Cardiac septum (tissue), 1 donor: ENCODE measurements around the gene FDX1. TPM values are rescaled to one million over a fixed set of nuclear protein-coding genes. Genes with fewer than 3 reads are reported as not detected.

Experiments used
- DNase-seq: peaks from one replicate; pipeline ENCODE4 v3.0.0-alpha.2; 2020; ENCODE audit warnings: low spot score
- intact Hi-C: fragments of 100-400 bp; cut with DNase I; formaldehyde crosslinking; loops from one replicate; pipeline ENCODE4 v1.14.0; 2022
- total RNA-seq: library from RNA; stranded (reverse); fragmentation: NEBNext Ultra II Directional; extraction: Animal tissue kit (Norgen Biotek cat#: 25700); gene quantifications from one replicate; pipeline ENCODE4 v1.2.1, GENCODE V29; 2021
- donor health status: DM: no; HTN: no; CAD: no.

Gene FDX1
- total RNA-seq, 1 donor from 2014 or later = 21.7 TPM

GRCh38 chr11:110453684-110454354, 24.1 kb downstream of the FDX1 start:
- DNase-seq = no peak
- intact Hi-C loops = no loop called here

- DNase-seq = no peak
- intact Hi-C loops = no loop called here
Observed at GRCh38 chr11:110454609-110455008, 24.9 kb downstream of the FDX1 start.

- intact Hi-C loops = no loop called here
- no peak for DNase-seq
Observed at GRCh38 chr11:110455718-110456117, 26.0 kb downstream of the FDX1 start.

DNA sequence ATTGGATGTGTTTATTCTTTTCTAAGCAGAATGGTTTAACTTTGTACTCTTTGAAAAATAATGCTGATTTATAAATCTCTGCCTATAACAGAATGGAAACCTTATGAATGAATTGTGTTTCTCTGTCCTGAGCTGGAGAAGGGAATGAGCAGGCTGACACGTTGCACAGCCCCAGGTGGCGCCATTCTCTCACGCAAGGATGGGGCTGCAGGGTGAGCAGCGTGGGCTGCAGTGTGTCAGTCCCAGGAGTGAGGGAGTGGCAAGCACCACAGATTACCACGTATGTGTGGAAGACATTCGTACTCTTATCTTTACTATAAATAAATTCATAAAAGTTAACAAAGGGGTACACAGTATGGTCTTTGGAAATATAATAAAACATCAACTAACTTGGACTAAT, 33.4 kb downstream of the FDX1 start:
- no peak for DNase-seq
- intact Hi-C loops = loop anchor here (10.0 kb wide), 1 partner anchor 772 kb away; no protein-coding TSS in a partner anchor

GRCh38 chr11:110465231-110465630, 35.5 kb downstream of the FDX1 start:
- intact Hi-C loops = loop anchor here (10.0 kb wide), 1 partner anchor 770 kb away; no protein-coding TSS in a partner anchor

GRCh38 chr11:110467556-110467955, 37.8 kb downstream of the FDX1 start:
- intact Hi-C loops = loop anchor here (10.0 kb wide), 1 partner anchor 767 kb away; no protein-coding TSS in a partner anchor
- no peak for DNase-seq

More at GRCh38 chr11:110465231-110465630, 35.5 kb downstream of the FDX1 start:
- no peak for DNase-seq

DNA sequence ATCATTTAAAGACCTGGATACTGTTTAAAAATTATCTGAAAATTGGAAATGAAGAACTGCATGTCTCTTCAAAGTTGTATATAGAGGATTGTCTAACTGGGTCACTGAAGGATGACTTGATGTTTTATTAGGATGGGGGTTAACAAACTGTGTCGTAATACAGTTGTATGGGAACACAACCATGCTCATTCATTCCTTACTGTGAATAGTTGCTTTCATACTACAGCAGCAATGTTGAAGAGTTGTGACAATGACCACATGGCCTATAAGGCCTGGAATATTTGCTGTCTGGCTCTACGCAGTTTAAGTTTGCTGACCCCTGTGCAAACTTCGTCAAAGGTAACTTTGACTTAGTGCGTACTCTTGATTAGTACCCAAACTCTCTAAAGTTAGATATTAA, 38.4 kb downstream of the FDX1 start:
- intact Hi-C loops = loop anchor here (10.0 kb wide), 1 partner anchor 767 kb away; no protein-coding TSS in a partner anchor
- no peak for DNase-seq

DNA sequence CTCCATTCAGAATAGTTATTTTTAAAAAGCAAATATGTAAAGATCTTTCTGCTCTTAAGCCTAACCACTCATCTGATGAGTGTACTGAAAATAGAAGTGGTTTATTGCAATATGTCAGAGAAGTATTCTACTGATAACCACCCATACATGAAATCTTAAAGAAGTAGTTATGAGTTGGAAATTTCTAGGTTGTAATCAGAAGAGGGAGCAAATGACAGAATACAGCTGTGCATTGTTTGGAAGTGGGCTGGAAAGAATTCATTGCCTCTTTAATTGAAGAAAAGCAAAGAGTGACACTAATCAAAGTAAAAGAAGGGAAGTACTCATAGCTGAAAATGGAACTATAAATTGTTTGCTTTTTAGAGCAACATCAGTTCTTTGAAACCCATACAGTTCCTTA, 39.4 kb downstream of the FDX1 start:
- no peak for DNase-seq
- intact Hi-C loops = loop anchor here (10.0 kb wide), 1 partner anchor 766 kb away; no protein-coding TSS in a partner anchor

GRCh38 chr11:110470716-110471115, 41.0 kb downstream of the FDX1 start:
- intact Hi-C loops = no loop called here
- no peak for DNase-seq

GRCh38 chr11:110471371-110471770, 41.6 kb downstream of the FDX1 start:
- intact Hi-C loops = no loop called here
- no peak for DNase-seq

DNA sequence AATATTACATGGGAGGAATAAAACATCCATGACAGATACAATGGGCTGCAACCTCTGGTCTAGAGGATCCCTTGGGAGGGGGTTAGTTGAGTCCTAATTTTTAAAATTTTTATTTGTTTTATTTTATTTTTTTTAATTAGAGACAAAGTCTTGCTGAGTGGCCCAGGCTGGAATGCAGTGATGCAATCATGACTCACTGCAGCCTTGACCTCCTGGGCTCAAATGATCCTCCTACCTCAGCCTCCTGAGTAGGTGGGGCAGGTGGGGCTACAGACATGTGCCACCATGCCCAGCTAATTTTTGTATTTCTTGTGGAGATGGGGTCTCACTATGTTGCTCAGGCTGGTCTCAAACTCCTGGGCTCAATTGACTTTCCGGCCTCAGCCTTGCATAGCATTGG, 43.1 kb downstream of the FDX1 start:
- intact Hi-C loops = no loop called here
- DNase-seq = no peak

DNA sequence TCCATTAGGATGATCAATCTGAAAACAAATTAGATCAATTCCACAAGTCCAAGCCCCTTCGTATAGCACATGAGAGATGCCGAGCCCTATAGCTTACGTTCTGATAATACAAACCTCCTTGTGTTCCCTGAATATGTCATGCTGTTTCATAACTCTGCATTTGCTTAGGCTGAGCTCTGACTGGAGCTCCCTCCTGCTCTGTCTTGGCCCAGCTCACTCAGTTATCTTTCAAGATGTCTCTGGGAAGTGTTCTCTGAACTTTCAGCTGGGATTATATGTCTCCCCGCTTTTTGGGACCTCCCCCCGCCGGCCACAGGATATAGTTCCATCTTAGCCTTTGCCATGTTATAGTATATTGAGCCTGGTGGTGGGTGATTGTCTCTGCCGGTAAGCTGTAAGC, 44.0 kb downstream of the FDX1 start:
- intact Hi-C loops = no loop called here
- DNase-seq = no peak

- intact Hi-C loops = no loop called here
- DNase-seq = no peak
Observed at GRCh38 chr11:110474578-110474977, 44.8 kb downstream of the FDX1 start.

DNA sequence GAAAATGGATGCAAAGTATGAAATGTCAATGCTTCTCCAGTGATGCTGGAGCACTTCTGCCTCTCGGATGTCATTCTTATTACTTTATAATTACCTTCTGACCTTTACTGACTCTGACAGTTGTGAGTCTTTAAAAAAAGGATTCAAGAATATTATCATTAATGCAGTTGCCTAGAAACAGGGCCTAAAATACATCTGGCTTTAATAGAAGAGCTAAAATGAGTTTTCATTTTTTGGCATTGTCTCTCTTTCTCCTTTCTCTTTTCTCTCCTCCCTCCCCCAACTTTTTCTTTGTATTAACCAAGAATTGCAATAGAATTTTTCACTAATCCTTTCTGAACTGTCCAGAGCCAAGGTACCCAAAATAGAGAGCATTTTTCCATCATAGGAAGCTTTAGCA, 45.9 kb downstream of the FDX1 start:
- intact Hi-C loops = no loop called here
- no peak for DNase-seq

DNA sequence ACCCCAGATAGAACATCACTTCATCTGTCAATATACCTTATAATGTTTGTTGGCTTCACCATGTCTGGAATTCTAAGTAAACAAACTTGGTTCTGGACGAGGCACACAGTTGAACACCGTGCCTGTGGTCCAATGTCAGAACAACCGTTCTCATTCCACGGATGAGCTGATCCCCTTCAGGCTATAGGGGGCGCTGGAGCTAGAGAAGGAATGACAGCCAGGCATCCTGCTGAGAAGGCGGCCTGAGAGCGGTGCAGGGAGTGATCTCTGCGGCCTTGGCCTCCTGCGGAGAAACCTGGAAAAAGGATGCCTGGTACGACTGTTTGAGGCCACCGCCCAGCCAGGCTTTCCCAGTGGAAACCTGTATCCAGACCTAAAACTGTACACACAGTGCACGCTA, 48.7 kb downstream of the FDX1 start:
- intact Hi-C loops = no loop called here
- DNase-seq = no peak

DNA sequence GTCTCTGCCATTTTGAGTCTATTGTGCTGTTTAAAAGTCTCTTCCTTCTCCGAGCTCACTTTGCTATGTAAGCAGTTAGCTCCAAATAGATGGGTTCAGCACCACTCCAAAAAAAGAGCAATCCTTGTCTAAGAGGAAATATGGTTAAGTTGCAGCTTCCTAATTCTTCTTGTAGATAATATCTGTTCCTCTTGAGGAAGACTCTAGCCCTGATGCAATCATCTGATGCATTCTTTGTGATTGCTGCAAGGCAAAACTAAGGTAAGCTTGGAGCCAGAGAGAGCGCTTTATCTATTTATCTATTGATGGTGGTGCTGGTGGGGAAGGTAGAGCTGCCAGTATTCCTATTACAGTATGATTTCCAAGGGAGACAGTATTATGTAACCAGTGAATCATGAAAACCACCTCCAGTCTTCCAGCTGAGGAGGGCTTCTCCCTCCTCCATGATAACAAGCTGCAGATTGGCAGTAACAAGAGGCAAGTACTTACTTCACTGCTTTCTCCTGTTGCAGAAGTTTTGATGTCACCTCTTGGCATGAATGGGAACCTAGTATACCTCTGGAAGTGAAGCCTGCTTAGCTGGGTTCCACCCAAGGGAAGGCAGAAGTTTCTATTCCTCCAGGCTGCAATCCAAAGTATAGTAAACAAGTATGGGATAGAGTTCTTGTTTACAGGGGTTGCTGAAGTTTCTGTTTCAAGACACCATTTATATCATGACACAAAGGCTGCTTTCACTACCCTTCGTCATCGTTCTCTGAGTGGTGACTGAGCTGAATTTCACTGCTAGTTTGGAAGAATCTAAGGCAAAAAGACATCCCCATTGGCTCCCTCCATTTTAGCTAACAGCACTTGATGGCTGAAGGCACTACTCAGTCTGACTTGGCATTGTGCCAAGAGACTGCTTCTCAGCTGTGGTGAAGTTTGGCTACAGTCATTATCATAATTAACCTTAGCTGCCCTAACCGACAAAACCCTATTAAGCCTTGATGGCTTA, 49.7 kb downstream of the FDX1 start:
- intact Hi-C loops = no loop called here
- DNase-seq = no peak

DNA sequence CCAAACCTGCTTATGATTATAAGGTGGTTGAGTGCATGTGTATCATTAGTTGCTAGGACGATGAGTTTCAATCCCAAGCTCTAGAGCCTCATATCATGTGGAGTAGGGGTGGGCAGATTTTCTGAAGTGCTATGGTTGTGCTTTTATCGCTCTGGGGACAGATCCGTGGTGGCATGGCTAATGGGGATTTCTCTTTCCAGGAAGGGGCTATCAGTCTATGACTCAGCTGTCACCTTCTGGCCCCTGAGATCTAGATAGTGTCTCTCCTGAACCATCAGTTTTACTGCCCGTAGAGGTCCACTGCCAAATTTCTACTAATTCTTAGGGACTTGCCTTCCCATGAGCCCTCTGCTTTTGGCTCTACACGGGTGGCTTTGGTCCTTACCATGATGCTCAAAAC, 51.8 kb downstream of the FDX1 start:
- intact Hi-C loops = no loop called here

DNA sequence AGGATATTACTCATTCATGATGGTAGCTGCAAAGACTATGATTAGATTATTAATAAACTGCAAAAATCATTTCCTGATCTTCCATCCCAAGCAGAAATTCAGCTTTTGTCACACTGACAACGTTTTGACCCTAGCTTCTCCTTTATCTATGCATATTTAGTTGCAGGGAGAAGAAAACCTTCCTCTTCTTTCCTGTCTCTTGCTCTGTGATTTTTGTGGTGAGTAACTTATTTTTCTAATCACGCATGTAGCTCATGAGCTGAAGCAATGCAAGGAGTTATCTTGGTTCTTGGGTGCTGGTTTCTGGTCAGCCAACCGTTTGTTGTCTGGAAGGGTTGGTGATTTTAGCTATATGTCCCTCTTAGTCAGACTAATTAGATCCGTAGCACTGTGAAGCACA, 56.4 kb downstream of the FDX1 start:
- DNase-seq = no peak
- intact Hi-C loops = no loop called here

More for the DNA sequence above, 51.8 kb downstream of the FDX1 start:
- DNase-seq = no peak

GRCh38 chr11:110488446-110488845, 58.7 kb downstream of the FDX1 start:
- no peak for DNase-seq
- intact Hi-C loops = no loop called here

DNA sequence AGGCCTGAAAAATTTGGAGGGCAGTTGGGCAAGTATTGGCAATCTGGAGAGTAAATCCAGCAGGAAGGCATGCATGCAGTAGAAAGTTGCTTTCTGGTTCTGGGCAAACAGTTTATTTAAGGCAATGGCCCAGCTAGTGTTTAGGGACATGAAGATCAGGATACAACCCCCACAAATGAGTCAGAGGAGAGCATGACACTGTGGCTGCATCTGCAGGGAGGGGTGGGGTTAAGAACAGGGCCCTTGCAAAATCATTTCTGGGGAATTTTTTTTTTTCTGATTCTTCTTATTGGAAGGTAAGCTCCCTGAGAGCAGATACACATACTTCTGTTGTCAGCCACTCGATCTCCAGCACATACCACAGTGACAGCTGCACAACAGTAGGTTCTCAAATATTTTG, 61.1 kb downstream of the FDX1 start:
- intact Hi-C loops = no loop called here
- no peak for DNase-seq
